ENCODE data around the gene SYNDIG1L. TPM values are rescaled to one million over a fixed set of nuclear protein-coding genes. Genes with fewer than 3 reads are reported as not detected.

The SYNDIG1L gene
- total RNA-seq, 1 experiment from 2014 or later, result not detected

- no peak for TF ChIP-seq SIN3A (IDR thresholded peaks at IDR 0.05; ENCODE audit: low read depth)
These were observed 8.3 kb upstream of the SYNDIG1L start (continued) for GRCh38 chr14:74434294-74434693.

- no peak overlapping the region for H3K27ac ChIP-seq (ENCODE audit: low read depth, low read length)
- H3K4me2 ChIP-seq (ENCODE audit: low read length), result no peak overlapping the region
- H3K36me3 ChIP-seq (ENCODE audit: control insufficient read depth in 1 of 2, insufficient read depth in 2 of 2, low read length in 2 of 2), result no peaks in the 10 kb centered on the region
- ChIA-PET POLR2A (no interaction called here), RAD21 (ENCODE audit: low non-redundant PET in 1 of 2, low total read pairs in 2 of 2, uncharacterized antibody in 2 of 2, unreplicated experiment in 2 of 2) (no interaction called here), CTCF (no interaction called here)
- H3K9ac ChIP-seq (ENCODE audit: low read length), result no peak overlapping the region
- no peaks in the 10 kb centered on the region for H3K9me2 ChIP-seq (ENCODE audit: insufficient read depth)
- ATAC-seq (no peak), DNase-seq (ENCODE audit: low read depth, low spot score) (no peak)
- no peaks in the 10 kb centered on the region for H4K20me1 ChIP-seq (ENCODE audit: insufficient read depth)
- peaks cover 67% of the 10 kb centered on the region for H3K27me3 ChIP-seq (ENCODE audit: insufficient read depth, low read length)
- no peaks in the 10 kb centered on the region for H3K79me2 ChIP-seq (ENCODE audit: insufficient read depth, low read length)
- no peak overlapping the region for H2AFZ ChIP-seq (ENCODE audit: low read depth, low read length, poor library complexity, severe bottlenecking)
- no peaks in the 10 kb centered on the region for H3K4me1 ChIP-seq (ENCODE audit: control insufficient read depth in 1 of 2, insufficient read depth in 2 of 2, low read length in 2 of 2)
- TF ChIP-seq MAX (IDR thresholded peaks at IDR 0.05), result no peak
- TF ChIP-seq EZH2 (IDR thresholded peaks at IDR 0.05), result no peak
- no peak for TF ChIP-seq SIN3A (IDR thresholded peaks at IDR 0.05; ENCODE audit: low read depth)
- TF ChIP-seq ZBTB33 (IDR thresholded peaks at IDR 0.05; ENCODE audit: extremely low read depth, insufficient replicate concordance, low read length), result no peak
- no peak for TF ChIP-seq CEBPB (IDR thresholded peaks at IDR 0.05; ENCODE audit: low read depth)
- no peak for TF ChIP-seq ELF1 (IDR thresholded peaks at IDR 0.05; ENCODE audit: borderline replicate concordance, low read depth)
- TF ChIP-seq FOSL1 (IDR thresholded peaks at IDR 0.05; ENCODE audit: low read depth), result no peak
- no peak for TF ChIP-seq ZFX (IDR thresholded peaks at IDR 0.05)
- H3K9me3 ChIP-seq (ENCODE audit: control insufficient read depth in 1 of 2, insufficient read depth in 1 of 2, low read depth in 1 of 2, low read length in 2 of 2), result no peaks in the 10 kb centered on the region
- intact Hi-C loops (cut with micrococcal nuclease), result no loop called here
- BruUV-seq (replicated peaks), result no TSS peak
- H3K4me3 ChIP-seq (replicated peaks in 1 of 2; ENCODE audit: low read depth in 1 of 2, low read length in 2 of 2), result no peak overlapping the region
These were observed 4.0 kb upstream of the SYNDIG1L start for GRCh38 chr14:74429991-74430390.
